ENCODE data around the gene QSOX2.

DNA sequence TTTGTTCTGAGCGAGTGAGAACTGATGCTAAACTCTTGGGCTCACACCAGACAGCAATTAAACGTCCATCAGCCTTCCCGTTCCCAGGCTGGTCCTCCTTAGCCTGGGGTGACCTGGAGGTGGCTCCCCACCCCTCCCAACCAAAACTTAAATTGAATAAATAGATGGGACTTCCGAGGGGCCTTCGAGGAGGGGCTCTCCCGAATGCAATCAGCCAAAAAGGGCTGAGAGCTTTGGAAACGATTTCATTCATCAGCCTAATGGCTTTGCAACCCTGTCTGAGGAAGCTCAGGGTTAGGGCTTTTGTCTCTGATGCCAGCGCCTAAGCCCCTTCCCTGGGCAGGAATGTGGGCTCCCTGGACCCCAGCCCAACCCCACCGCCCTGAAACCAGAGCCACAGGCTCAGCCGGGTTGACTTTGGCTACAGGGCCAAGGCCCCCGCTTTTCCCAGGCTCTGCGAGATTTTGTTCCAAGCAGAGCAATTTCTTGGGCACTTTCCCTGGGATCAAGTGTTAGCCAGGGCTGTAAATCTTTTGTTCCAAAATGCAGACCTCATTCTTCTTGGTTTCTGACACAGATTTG lies 69.9 kb downstream of the QSOX2 start:
- TF ChIP-seq POLR2AphosphoS5 (IDR thresholded peaks at IDR 0.05; ENCODE audit: low read depth, low read length) (no peak), TAF1 (IDR thresholded peaks at IDR 0.05; ENCODE audit: borderline replicate concordance, low read depth, low read length) (no peak)
